OCI-LY1 (cell line): ENCODE results near the gene FNBP1.

ENCODE experiments used
- H2AFZ ChIP-seq: fragments of 200-600 bp; sonication (generic), shearing (Covaris generic); 2 replicates; pipeline ENCODE4 v1.6.0; 2014; ENCODE audit warnings: antibody characterized with exemption, mild to moderate bottlenecking, low read length
- H3F3A ChIP-seq: fragments of 200-600 bp; sonication (generic), shearing (Covaris generic); 2 replicates; pipeline ENCODE4 v1.6.0; 2014; ENCODE audit warnings: mild to moderate bottlenecking, antibody characterized with exemption, low read length, moderate library complexity; ENCODE audit not compliant: insufficient read depth
- H3K27ac ChIP-seq: fragments of 200-600 bp; sonication (generic); 2 replicates; pipeline ENCODE4 v1.5.1; 2014; ENCODE audit warnings: low read length, mixed run types, mild to moderate bottlenecking, low read depth; ENCODE audit not compliant: poor library complexity, severe bottlenecking
- H3K27me3 ChIP-seq: fragments of 200-600 bp; sonication (generic); 2 replicates; pipeline ENCODE4 v1.6.0; 2014; ENCODE audit warnings: antibody characterized with exemption, mild to moderate bottlenecking, low read length, moderate library complexity; ENCODE audit not compliant: insufficient read depth
- H3K36me3 ChIP-seq: fragments of 200-600 bp; sonication (generic); 2 replicates; pipeline ENCODE4 v1.6.1; 2014; ENCODE audit warnings: mild to moderate bottlenecking, antibody characterized with exemption, low read length, moderate library complexity, mixed read lengths; ENCODE audit not compliant: insufficient read depth
- H3K4me1 ChIP-seq: fragments of 200-600 bp; sonication (generic); 2 replicates; pipeline ENCODE4 v1.5.1; 2014; ENCODE audit warnings: mild to moderate bottlenecking, low read length, moderate library complexity; ENCODE audit not compliant: insufficient read depth, severe bottlenecking
- H3K4me2 ChIP-seq: fragments of 200-600 bp; sonication (generic), shearing (Covaris generic); 2 replicates; pipeline ENCODE4 v1.6.1; 2014; ENCODE audit warnings: low read length
- H3K4me3 ChIP-seq: fragments of 200-600 bp; sonication (generic); 2 replicates; pipeline ENCODE4 v1.5.1; 2014; ENCODE audit warnings: low read length, low read depth, mild to moderate bottlenecking, mixed read lengths; ENCODE audit not compliant: poor library complexity, severe bottlenecking
- H3K79me2 ChIP-seq: fragments of 200-600 bp; shearing (Covaris generic); 2 replicates; pipeline ENCODE4 v1.6.1; 2016; ENCODE audit warnings: mixed run types, low read length, mixed read lengths; ENCODE audit not compliant: insufficient read depth
- H3K9ac ChIP-seq: fragments of 200-600 bp; sonication (generic), shearing (Covaris generic); 2 replicates; pipeline ENCODE4 v1.6.1; 2014; ENCODE audit warnings: mild to moderate bottlenecking, low read length, mixed read lengths
- H3K9me2 ChIP-seq: fragments of 200-600 bp; sonication (generic), shearing (Covaris generic); 2 replicates; pipeline ENCODE4 v1.6.1; 2014; ENCODE audit warnings: low read depth, mild to moderate bottlenecking, low read length, mixed read lengths
- H3K9me3 ChIP-seq: fragments of 200-600 bp; shearing (Covaris generic); 2 replicates; pipeline ENCODE4 v1.6.1; 2014; ENCODE audit warnings: low read length, mixed read lengths
- H4K20me1 ChIP-seq: fragments of 200-600 bp; sonication (generic), shearing (Covaris generic); 2 replicates; pipeline ENCODE4 v1.6.0; 2016; ENCODE audit warnings: mild to moderate bottlenecking, low read length; ENCODE audit not compliant: insufficient read depth
- EZH2 ChIP-seq: fragments of 200-600 bp; sonication (generic), shearing (Covaris generic); IDR thresholded peaks from 2 replicates; pipeline ENCODE4 v1.8.0; 2017; ENCODE audit warnings: borderline replicate concordance, mixed run types, mild to moderate bottlenecking, antibody characterized with exemption, low read length, moderate library complexity, mixed read lengths
- TF ChIP-seq, protein P1 (sequence below): fragments of 200-600 bp; sonication (generic), shearing (Covaris generic); IDR thresholded peaks from 2 replicates; pipeline ENCODE4 v1.5.1; 2017; ENCODE audit warnings: mild to moderate bottlenecking, antibody characterized with exemption, low read length, moderate library complexity, mixed read lengths

FNBP1 gene

DNA sequence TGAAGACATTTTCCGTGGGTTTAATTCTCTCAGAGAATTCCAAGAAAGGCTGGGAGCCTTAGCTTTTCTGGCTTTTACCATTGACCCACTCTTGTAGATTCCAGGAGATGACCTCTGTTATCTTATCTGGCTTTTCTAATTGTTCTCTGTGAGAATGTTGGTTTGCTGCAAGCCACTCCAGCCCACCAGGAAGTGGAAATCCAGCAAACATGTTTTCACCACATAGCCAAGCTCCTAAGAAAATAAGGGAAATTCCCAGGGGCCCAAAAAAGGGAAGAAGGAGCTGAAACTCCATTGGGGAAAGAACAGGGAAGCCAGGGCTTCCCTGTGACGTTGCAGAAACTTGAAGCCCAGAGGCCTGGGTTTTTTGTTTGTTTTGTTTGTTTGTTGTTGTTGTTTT, 30.4 kb upstream of the FNBP1 start:
- H3K4me1 ChIP-seq: peaks cover 5% of the 10 kb centered on the region
- H3K9me3 ChIP-seq: no peaks in the 10 kb centered on the region
- H3K4me2 ChIP-seq: no peak overlapping the region
- H3K4me3 ChIP-seq: no peak overlapping the region
- H3K9me2 ChIP-seq: no peaks in the 10 kb centered on the region
- peaks cover 21% of the 10 kb centered on the region; the same call in 1 of the 2 replicates for H3K36me3 ChIP-seq
- H3F3A ChIP-seq: no peaks in the 10 kb centered on the region
- no peaks in the 10 kb centered on the region for H3K27me3 ChIP-seq
- no peak for TF ChIP-seq EZH2
- TF ChIP-seq, protein P1, sequence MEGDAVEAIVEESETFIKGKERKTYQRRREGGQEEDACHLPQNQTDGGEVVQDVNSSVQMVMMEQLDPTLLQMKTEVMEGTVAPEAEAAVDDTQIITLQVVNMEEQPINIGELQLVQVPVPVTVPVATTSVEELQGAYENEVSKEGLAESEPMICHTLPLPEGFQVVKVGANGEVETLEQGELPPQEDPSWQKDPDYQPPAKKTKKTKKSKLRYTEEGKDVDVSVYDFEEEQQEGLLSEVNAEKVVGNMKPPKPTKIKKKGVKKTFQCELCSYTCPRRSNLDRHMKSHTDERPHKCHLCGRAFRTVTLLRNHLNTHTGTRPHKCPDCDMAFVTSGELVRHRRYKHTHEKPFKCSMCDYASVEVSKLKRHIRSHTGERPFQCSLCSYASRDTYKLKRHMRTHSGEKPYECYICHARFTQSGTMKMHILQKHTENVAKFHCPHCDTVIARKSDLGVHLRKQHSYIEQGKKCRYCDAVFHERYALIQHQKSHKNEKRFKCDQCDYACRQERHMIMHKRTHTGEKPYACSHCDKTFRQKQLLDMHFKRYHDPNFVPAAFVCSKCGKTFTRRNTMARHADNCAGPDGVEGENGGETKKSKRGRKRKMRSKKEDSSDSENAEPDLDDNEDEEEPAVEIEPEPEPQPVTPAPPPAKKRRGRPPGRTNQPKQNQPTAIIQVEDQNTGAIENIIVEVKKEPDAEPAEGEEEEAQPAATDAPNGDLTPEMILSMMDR: no peak
- H3K9ac ChIP-seq: no peak overlapping the region
- H3K27ac ChIP-seq: no peak overlapping the region
- H3K79me2 ChIP-seq: peaks cover 8% of the 10 kb centered on the region; the same call in 1 of the 2 replicates
- H4K20me1 ChIP-seq: no peaks in the 10 kb centered on the region
- H2AFZ ChIP-seq: no peak overlapping the region

DNA sequence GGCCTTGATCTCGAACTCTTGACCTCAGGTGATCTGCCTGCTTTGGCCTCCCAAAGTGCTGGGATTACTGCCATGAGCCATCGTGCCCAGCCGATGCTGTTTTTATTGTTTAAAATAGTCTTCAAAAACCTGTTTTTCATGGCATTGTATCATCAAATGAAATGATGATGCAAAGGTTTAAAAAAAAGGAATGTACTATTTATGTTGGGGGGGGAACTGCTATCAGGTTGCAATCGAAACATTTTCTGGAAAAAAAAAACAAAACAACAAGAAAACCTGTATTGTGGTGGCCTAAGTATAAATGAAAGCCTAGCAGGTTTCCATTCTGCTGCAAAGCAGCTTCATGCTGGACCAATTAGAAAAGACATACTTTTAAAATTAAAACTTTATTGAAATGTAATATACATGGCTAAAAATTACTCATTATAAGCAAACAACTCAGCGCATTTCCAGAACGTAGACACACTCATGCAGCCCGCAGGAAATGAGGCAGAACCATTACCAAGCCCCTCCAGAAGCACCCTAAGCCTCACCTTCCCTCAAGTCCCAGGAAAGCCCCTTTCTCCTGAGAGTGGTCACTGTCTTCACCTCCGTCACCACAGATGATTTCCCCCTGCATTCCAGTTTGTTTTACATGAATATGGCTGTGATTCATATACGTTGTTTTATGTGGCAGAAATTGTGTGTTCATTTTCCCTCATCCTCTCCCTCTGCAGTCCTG, 29.7 kb upstream of the FNBP1 start:
- Histone ChIP-seq H3K27me3 (no peaks in the 10 kb centered on the region), H3K9ac (no peak overlapping the region), H4K20me1 (no peaks in the 10 kb centered on the region), H2AFZ (no peak overlapping the region), H3K4me2 (no peak overlapping the region), H3K9me2 (no peaks in the 10 kb centered on the region), H3K4me1 (peaks cover 12% of the 10 kb centered on the region), H3K4me3 (no peak overlapping the region), H3K79me2 (peaks cover 15% of the 10 kb centered on the region; the same call in 1 of the 2 replicates), H3K27ac (no peak overlapping the region), H3K9me3 (no peaks in the 10 kb centered on the region), H3K36me3 (peaks cover 17% of the 10 kb centered on the region; the same call in 1 of the 2 replicates), H3F3A (no peaks in the 10 kb centered on the region)
- TF ChIP-seq, protein P1: no peak
- no peak for TF ChIP-seq EZH2

- H3K4me3 ChIP-seq: no peak overlapping the region
- peaks cover 21% of the 10 kb centered on the region; the same call in 1 of the 2 replicates for H3K79me2 ChIP-seq
- H3K9me3 ChIP-seq: no peaks in the 10 kb centered on the region
- H3K27me3 ChIP-seq: no peaks in the 10 kb centered on the region
- H4K20me1 ChIP-seq: no peaks in the 10 kb centered on the region
- no peak overlapping the region for H2AFZ ChIP-seq
- no peak overlapping the region for H3K4me2 ChIP-seq
- H3K27ac ChIP-seq: no peak overlapping the region
- H3K4me1 ChIP-seq: peaks cover 13% of the 10 kb centered on the region
- no peaks in the 10 kb centered on the region for H3F3A ChIP-seq
- TF ChIP-seq EZH2: no peak
- TF ChIP-seq, protein P1: no peak
- H3K36me3 ChIP-seq: no peaks in the 10 kb centered on the region
- H3K9ac ChIP-seq: no peak overlapping the region
- no peaks in the 10 kb centered on the region for H3K9me2 ChIP-seq
Measured at GRCh38 chr9:130069048-130069447, 26.1 kb upstream of the FNBP1 start.
